NCI-H128 (cell line): Measurements from ENCODE around the gene ING1.
"Not testable (repeated sequence)": the region's sequence is repeated elsewhere in the genome, so short reads cannot be mapped to it uniquely, and the experiment has no call there.

Experiments
- DNase-seq: peaks from one replicate; lab custom pipeline; 2025; ENCODE audit not compliant: unreplicated experiment; lab: John Stamatoyannopoulos, UW

ING1 gene

DNA sequence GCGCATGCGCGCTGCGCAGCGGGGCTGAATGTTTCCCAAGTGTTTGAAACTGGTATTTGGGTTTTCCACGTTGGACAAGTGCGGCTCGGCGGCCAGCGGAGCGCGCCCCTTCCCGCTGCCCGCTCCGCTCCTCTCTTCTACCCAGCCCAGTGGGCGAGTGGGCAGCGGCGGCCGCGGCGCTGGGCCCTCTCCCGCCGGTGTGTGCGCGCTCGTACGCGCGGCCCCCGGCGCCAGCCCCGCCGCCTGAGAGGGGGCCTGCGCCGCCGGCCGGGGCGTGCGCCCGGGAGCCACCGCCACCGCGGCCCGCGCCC lies at the start of gene ING1:
TSS of gene ING1 (plus strand) at position 59 of the 311 bp plus-strand sequence. CDS start 450 bp downstream, outside the sequence.
- no peak for DNase-seq

- DNase-seq = no peak
These were observed 49.5 kb upstream of the ING1 start for GRCh38 chr13:110664041-110664440.

- no peak for DNase-seq
These were observed 48.8 kb upstream of the ING1 start for GRCh38 chr13:110664673-110665072.

DNA sequence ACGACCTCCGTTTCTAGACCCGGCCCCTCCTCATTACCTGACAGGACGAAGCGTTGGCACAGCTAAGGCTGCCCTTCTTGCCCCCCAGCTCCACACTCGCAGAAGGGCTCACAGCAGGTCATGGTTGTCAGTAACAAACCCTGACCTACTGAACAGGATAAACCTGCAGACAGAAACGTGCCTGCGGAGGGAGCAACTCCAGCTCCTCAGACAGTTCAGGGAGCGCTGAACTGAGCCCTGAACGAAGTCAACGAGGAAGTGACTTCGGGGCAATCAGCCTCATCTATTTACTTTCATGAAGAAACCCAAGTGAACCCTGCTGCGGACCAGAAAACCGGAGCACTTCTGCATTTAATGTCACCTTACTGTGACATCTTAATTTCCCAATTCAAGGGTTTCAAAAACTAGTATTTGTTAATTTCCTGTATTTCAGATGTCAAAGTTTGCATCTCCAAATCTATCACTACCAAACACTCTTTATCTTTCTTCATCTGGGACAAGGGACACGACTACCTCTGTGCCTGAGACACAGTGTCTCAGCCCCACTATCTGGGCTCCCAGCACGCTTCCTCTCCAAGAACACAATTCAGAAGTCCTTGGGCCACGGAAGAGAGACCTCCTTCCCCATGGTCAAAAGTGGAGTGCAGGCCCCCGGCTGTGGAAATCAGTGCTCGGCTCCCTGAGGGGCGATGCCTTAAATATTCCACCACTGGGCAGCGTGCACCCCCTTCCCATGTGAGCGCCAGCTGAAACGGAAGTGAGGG lies 47.8 kb upstream of the ING1 start:
- DNase-seq = no peak

DNA sequence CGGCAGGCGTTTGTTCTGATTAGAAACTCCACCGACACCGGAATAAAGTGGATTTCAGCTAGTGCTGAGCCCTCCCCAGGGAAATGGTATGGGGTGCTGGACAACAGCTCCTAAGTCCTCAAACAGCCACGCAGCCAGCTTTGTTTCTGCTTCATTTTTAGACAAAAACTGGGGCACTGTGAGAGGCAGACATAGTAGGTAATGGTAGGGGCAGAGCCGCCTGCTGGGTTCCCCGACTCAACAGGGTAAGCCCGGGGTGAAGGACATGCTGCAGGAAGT lies 47.3 kb upstream of the ING1 start:
- no peak for DNase-seq

- no peak for DNase-seq
These were observed 44.5 kb upstream of the ING1 start for GRCh38 chr13:110669036-110669435.

GRCh38 chr13:110669814-110670213 lies 43.7 kb upstream of the ING1 start:
- DNase-seq = not testable (repeated sequence)

- no peak for DNase-seq
These were observed 36.6 kb upstream of the ING1 start for GRCh38 chr13:110676595-110677587.

GRCh38 chr13:110677731-110678545 lies 35.6 kb upstream of the ING1 start:
- DNase-seq = no peak

GRCh38 chr13:110680852-110681251 lies 32.6 kb upstream of the ING1 start:
- DNase-seq = no peak

GRCh38 chr13:110681868-110682550 lies 31.5 kb upstream of the ING1 start:
- DNase-seq = no peak

- no peak for DNase-seq
These were observed 30.8 kb upstream of the ING1 start for GRCh38 chr13:110682746-110683145.

GRCh38 chr13:110683203-110683883 lies 30.2 kb upstream of the ING1 start:
- no peak for DNase-seq

GRCh38 chr13:110683921-110684320 lies 29.6 kb upstream of the ING1 start:
- DNase-seq = no peak

DNA sequence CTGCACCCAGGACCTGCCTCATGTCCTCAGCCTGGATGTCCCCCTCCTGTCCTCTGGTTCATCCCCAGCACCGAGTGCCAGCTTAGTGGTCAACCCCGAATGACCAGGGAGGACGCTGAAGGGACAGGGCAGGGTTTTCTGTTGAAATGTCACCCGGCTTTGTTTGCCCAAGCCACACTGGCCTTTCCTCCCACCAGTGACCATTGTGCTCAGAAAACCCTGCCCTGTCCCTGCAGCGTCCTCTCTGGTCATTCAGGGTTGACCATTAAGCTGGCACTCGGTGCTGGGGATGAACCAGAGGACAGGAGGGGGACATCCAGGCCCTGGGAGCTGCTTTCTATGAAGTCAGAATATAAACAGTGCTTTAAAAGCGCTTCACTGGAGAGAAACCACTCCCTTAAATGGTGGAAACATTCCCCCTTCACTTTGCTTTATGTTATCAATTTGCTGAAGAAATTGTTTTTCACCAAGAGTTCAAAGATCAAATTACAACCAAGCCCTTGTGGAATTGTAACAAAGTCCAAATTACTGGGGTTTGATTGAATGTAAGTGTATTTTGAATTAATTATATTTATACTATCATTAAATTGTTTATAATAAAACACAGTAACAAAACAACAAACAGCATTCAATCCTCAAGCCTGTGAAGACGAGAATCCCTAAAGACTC lies 29.0 kb upstream of the ING1 start:
- DNase-seq = no peak

DNA sequence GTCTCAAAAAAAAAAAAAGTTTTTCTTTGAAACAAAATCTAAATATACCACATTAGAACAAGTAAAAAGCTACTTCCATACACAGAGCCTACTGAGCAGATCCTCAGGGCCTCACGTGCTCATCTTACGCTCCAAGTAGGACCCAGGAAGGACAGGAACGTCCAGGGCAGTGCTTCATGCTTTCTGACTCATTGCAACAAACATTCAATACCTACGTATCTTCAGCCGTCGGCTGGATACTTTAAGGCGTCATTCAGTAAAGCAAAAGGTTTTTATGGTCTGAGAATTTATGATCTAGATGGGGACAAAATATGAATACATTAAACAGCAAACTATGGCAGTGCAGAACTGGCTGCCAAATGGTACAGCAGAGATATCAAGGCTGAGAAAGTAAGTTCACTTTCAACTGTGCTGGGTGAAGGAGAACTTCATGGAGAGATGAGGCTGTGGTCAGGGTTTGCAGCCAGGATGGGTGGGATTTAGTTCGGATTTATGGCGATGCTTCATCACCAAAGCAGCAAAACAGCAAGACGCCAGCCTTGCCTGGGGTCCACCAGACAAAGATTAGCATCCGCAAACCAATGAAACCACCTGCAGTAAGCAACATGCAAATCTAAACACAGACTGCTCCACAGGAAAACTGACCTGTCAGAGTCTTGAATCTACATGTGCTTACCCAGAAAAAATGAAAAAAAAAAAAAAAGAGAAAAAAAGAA lies 28.0 kb upstream of the ING1 start:
- DNase-seq = no peak

- DNase-seq = no peak
These were observed 25.8 kb upstream of the ING1 start for GRCh38 chr13:110687736-110688135.

DNA sequence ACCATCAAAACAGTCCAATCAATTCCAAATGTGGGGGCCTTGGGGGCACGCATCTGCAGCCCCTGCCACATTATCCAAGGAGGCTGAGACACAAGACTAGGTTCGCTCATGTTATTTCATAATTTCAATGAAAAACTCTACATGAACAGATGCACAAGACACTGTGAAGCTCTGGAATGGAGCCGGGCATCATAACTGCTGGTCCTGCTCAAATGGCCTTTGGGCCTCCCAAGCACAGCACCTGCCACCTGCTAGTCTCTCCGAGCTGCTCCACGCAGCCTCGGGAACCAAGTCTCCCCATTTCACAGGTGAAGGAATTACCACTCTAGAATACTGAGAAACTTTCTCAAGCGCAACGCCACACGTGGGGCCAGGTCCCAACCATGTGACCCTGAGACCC lies 24.5 kb upstream of the ING1 start:
- no peak for DNase-seq

DNA sequence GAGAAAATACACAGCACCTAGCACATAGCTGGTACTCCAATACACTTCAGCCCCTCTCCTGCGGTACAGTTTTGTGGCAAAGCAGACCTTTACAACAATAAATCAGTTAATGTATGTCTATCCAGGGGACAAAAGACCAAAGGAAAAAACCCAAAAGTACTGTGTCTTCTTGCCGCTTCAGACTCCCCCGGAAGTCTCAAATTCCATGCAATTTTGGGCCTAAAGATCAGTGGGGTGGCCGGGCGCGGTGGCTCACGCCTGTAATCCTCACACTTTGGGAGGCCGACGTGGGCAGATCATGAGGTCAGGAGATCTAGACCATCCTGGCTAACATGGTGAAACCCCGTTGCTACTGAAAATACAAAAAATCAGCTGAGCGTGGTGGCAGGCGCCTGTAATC lies 23.8 kb upstream of the ING1 start:
- no peak for DNase-seq
